Choroid plexus epithelial cell (primary cell): ENCODE measurements around the gene LY6G5B.
"Not testable (repeated sequence)": the region's sequence is repeated elsewhere in the genome, so short reads cannot be mapped to it uniquely, and the experiment has no call there.

Experiments
- DNase-seq: peaks from one replicate; pipeline ENCODE4 v3.0.0-alpha.2; 2010; ENCODE audit warnings: low read depth
- H3K4me3 ChIP-seq: 2 replicates; pipeline ENCODE4 v1.5.1; 2011; ENCODE audit warnings: low read depth, mild to moderate bottlenecking, control low read depth, low read length, moderate library complexity
- CTCF ChIP-seq: conservative IDR thresholded peaks from 2 replicates; pipeline ENCODE4 v1.5.1; 2011; ENCODE audit warnings: low read depth, mild to moderate bottlenecking, control low read depth, inconsistent platforms, low read length, moderate library complexity

LY6G5B gene

GRCh38 chr6:31702819-31703716, 33.3 kb downstream of the LY6G5B start, which contains the start of gene ABHD16A:
Gene ABHD16A, minus strand, starts transcription at chr6:31703324. Its CDS starts 43 bp downstream, at chr6:31703281.
- TF ChIP-seq CTCF = no peak
- DNase-seq = peak; percentile 99

DNA sequence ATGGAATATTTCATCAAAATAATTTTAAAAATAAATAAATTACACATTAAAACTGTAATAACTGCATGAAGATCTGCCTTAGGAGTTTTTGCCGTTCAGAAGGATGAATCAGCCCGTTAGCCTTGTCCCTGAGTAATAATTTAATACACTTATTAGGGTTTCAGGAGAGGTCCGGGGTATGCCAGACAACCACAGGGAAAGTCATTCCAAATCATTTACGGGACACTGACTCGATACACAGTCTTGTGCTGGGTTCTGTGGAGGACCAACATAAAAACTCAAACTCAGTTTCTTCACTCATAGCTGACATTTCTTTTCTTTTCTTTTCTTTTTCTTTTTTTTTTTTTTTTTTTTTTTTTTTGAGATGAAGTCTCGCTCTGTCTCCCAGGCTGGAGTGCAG, 36.2 kb downstream of the LY6G5B start:
- TF ChIP-seq CTCF = no peak
- no peak overlapping the region for H3K4me3 ChIP-seq
- no peak for DNase-seq

More at GRCh38 chr6:31702819-31703716, 33.3 kb downstream of the LY6G5B start, which contains the start of gene ABHD16A:
- peak within 1 kb of the TSS; percentile 78 for H3K4me3 ChIP-seq

DNA sequence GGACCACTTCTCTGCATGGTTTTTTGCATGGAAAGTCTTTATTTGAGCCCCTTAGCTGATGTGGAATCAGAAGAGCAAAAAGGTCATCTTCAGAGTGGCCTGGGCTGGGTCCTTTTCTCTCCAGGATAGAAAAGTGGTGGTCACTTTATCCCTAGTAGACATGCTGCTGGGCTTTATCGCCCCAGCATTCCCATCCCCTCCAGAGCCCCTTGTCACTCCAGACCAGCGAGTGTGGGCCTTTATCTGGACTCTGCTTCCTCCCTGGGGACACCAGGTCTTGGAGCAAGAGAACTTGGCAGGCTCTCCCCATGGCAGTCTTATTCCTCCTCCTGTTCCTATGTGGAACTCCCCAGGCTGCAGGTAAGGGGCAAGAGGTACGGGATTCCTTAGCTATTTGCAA, 36.8 kb downstream of the LY6G5B start, which contains the start of gene LY6G6F:
LY6G6F (plus strand) TSS at position 268 of the 400 bp plus-strand sequence; CDS start at position 309, 41 bp downstream.
- no peak for TF ChIP-seq CTCF
- DNase-seq = no peak
- no peak within 1 kb of the TSS for H3K4me3 ChIP-seq

DNA sequence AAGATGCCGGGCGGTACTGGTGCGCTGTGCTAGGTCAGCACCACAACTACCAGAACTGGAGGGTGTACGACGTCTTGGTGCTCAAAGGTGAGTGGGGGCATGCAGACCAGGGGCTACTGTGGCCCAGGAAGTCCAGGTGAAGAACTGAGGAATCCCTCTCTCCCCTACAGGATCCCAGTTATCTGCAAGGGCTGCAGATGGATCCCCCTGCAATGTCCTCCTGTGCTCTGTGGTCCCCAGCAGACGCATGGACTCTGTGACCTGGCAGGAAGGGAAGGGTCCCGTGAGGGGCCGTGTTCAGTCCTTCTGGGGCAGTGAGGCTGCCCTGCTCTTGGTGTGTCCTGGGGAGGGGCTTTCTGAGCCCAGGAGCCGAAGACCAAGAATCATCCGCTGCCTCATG, 37.9 kb downstream of the LY6G5B start:
- no peak for TF ChIP-seq CTCF
- H3K4me3 ChIP-seq = no peak overlapping the region
- no peak for DNase-seq

DNA sequence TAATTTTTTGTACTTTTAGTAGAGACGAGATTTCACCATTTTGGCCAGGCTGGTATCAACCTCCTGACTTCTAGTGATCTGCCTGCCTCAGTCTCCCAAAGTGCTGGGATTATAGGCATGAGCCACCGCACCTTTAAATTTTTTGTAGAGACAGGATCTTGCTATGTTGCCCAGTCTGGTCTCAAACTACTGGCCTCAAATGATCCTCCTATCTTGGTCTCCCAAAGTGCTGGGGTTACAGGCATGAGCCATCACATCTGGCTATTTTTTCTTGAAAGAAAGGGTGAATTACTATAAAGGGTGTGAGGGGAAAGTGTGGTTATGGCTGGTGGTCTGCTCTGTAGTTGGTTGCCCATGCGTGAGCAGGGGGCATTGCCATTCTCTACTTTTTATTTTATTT, 38.4 kb downstream of the LY6G5B start:
- H3K4me3 ChIP-seq = no peak overlapping the region
- no peak for TF ChIP-seq CTCF
- no peak for DNase-seq

DNA sequence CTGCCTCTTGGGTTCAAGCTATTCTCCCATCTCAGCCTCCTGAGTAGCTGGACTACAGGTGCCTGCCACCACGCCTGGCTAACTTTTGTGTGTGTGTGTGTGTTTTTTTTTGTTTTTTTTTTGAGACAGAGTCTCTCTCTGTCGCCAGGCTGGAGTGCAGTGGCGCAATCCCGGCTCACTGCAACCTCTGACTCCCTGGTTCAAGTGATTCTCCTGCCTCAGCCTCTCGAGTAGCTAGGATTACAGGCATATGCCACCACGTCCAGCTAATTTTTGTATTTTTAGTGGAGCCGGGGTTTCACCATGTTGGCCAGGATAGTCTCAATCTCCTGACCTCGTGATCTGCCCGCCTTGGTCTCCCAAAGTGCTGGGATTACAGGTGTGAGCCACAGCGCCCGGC, 39.4 kb downstream of the LY6G5B start:
- DNase-seq, H3K4me3 ChIP-seq: not testable (repeated sequence)

- no peak for DNase-seq
- no peak overlapping the region for H3K4me3 ChIP-seq
Measured at GRCh38 chr6:31710523-31711219, 40.9 kb downstream of the LY6G5B start.

More at GRCh38 chr6:31710523-31711219, 40.9 kb downstream of the LY6G5B start:
- TF ChIP-seq CTCF = no peak
